ENCODE results near the gene PRPF38B.

PRPF38B gene

GRCh38 chr1:108704496-108704895 lies 12.4 kb downstream of the PRPF38B start:
- H3K4me3 ChIP-seq (ENCODE audit: low read depth, low read length) = no peak overlapping the region
- DNase-seq (ENCODE audit: low read depth) = no peak
- TF ChIP-seq, protein P1, sequence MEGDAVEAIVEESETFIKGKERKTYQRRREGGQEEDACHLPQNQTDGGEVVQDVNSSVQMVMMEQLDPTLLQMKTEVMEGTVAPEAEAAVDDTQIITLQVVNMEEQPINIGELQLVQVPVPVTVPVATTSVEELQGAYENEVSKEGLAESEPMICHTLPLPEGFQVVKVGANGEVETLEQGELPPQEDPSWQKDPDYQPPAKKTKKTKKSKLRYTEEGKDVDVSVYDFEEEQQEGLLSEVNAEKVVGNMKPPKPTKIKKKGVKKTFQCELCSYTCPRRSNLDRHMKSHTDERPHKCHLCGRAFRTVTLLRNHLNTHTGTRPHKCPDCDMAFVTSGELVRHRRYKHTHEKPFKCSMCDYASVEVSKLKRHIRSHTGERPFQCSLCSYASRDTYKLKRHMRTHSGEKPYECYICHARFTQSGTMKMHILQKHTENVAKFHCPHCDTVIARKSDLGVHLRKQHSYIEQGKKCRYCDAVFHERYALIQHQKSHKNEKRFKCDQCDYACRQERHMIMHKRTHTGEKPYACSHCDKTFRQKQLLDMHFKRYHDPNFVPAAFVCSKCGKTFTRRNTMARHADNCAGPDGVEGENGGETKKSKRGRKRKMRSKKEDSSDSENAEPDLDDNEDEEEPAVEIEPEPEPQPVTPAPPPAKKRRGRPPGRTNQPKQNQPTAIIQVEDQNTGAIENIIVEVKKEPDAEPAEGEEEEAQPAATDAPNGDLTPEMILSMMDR (IDR thresholded peaks at IDR 0.05; ENCODE audit: control insufficient read depth, extremely low read depth, insufficient read depth) = no peak

GRCh38 chr1:108706643-108707042 lies 14.5 kb downstream of the PRPF38B start:
- H3K4me3 ChIP-seq (ENCODE audit: low read depth, low read length) = no peak overlapping the region
- TF ChIP-seq, protein P1 (IDR thresholded peaks at IDR 0.05; ENCODE audit: control insufficient read depth, extremely low read depth, insufficient read depth) = no peak
- DNase-seq (ENCODE audit: low read depth) = no peak

DNA sequence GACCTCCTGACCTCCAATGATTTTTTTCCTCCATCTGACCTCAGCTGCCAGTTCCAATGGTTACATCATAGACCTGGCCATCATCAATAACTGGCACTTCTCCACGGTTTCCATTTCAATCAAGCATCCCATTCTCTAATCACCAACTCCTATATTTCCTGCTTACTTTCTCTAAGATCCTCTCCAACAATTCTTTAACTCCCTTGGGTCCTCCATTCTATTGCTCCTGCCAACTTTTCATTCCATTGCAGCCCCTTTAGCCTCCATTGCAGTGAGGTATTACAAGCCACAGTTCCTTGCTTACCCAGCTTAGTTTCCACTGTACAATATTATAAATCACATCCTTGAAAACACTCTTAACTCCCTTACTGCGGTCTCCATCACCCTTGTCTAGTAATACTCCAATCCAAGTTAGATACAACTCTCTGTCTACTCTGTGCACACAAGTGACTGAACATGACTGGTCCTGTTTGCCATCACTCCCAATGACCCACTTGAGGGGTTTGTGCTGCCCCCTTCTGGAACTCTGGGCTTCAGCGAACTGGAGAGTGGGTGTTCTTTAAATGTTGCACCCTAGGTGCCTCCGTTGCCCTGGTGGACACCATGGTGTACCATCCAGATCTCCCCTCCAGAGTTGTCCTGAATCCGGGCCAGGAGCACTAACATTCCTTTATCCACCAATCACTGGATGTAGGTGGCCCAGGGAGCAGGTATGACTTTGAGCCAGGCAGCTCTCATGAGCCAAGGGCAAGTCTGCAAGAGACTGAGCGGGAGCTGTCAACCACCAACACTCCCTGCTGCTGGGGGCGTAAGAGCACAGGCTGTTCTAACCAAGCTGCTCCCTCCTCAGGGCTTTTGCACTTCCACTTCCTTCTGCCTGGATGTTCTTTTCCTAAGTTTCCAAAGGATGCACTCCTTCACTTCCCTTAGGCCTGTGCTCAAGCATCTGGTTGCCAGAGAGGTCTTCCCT lies 16.9 kb downstream of the PRPF38B start:
- TF ChIP-seq, protein P1 (IDR thresholded peaks at IDR 0.05; ENCODE audit: control insufficient read depth, extremely low read depth, insufficient read depth) = 0 out of 2 replicates have a peak, but pooled peaks have one; percentile 17
- no peak overlapping the region for H3K4me3 ChIP-seq (ENCODE audit: low read depth, low read length)
- no peak for DNase-seq (ENCODE audit: low read depth)

GRCh38 chr1:108712606-108713150 lies 20.6 kb downstream of the PRPF38B start, which contains the start of gene FNDC7:
Gene FNDC7 (plus strand): TSS chr1:108712908. CDS start chr1:108712934, 26 bp downstream.
- no peak for DNase-seq (ENCODE audit: low read depth)
- TF ChIP-seq, protein P1 (IDR thresholded peaks at IDR 0.05; ENCODE audit: control insufficient read depth, extremely low read depth, insufficient read depth) = no peak

GRCh38 chr1:108715932-108716331 lies 23.8 kb downstream of the PRPF38B start:
- H3K4me3 ChIP-seq (ENCODE audit: low read depth, low read length) = no peak overlapping the region
- TF ChIP-seq, protein P1 (IDR thresholded peaks at IDR 0.05; ENCODE audit: control insufficient read depth, extremely low read depth, insufficient read depth) = no peak

More at GRCh38 chr1:108712606-108713150, 20.6 kb downstream of the PRPF38B start, which contains the start of gene FNDC7:
- H3K4me3 ChIP-seq (ENCODE audit: low read depth, low read length) = no peak within 1 kb of the TSS

GRCh38 chr1:108716437-108717230 lies 24.5 kb downstream of the PRPF38B start:
- TF ChIP-seq, protein P1 (IDR thresholded peaks at IDR 0.05; ENCODE audit: control insufficient read depth, extremely low read depth, insufficient read depth) = no peak
- H3K4me3 ChIP-seq (ENCODE audit: low read depth, low read length) = no peak overlapping the region
- no peak for DNase-seq (ENCODE audit: low read depth)

More at GRCh38 chr1:108715932-108716331, 23.8 kb downstream of the PRPF38B start:
- DNase-seq (ENCODE audit: low read depth) = no peak
